AG09319 (cell line): ENCODE measurements around the gene ITGB3.
"Not testable (repeated sequence)": the region's sequence is repeated elsewhere in the genome, so short reads cannot be mapped to it uniquely, and the experiment has no call there.

Source experiments
- DNase-seq: peaks from one replicate; pipeline ENCODE4 v3.0.0-alpha.2; 2010; ENCODE audit warnings: low read depth; ENCODE audit errors: extremely low read depth
- TF ChIP-seq, protein P1 (sequence below): IDR thresholded peaks from 2 replicates; pipeline ENCODE4 v1.5.1; 2011; ENCODE audit warnings: low read depth, mild to moderate bottlenecking, inconsistent platforms, low read length, moderate library complexity

ITGB3 gene

DNA sequence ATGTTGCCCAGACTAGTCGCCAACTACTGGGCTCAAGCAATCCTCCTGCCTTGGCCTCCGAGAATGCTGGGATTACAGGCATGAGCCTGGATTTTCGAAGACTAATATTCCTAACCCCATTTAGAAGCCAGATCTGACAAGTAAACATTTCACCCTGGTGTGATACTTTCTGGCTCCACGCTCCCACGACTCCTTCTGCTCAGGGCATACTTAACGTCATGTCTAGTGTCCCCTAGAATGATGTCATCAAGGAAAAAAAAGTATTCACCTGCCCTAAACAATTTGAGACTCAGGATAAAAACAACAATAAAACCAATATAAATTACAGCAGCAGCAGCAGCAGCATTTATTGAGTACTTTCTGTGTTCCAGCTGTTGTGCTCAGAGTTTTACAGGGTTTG, 13.2 kb downstream of the ITGB3 start:
- TF ChIP-seq, protein P1, sequence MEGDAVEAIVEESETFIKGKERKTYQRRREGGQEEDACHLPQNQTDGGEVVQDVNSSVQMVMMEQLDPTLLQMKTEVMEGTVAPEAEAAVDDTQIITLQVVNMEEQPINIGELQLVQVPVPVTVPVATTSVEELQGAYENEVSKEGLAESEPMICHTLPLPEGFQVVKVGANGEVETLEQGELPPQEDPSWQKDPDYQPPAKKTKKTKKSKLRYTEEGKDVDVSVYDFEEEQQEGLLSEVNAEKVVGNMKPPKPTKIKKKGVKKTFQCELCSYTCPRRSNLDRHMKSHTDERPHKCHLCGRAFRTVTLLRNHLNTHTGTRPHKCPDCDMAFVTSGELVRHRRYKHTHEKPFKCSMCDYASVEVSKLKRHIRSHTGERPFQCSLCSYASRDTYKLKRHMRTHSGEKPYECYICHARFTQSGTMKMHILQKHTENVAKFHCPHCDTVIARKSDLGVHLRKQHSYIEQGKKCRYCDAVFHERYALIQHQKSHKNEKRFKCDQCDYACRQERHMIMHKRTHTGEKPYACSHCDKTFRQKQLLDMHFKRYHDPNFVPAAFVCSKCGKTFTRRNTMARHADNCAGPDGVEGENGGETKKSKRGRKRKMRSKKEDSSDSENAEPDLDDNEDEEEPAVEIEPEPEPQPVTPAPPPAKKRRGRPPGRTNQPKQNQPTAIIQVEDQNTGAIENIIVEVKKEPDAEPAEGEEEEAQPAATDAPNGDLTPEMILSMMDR, result no peak
- no peak for DNase-seq

DNA sequence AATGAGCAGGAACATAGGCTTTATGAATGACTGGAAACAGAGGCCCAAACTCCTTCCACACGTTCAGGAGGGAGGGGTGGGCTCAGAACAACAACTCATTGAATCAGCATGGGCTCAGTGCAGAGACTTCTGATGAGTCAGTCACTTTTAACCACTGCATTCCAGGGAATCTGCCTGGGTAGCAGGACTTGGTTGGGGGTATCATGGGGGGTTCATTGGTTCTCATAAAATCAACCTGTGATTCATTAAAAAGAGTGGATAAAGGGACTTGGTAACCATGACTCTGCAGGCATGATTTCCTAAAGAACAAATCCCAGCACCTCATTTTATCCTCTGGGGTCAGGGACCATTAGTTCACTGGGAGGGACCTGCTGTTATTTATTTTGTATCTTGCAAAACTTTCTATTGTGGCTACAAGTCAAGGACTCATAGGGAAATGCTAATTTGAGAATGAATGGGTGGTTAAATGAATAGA, 13.8 kb downstream of the ITGB3 start:
- DNase-seq, result no peak
- TF ChIP-seq, protein P1, result no peak

GRCh38 chr17:47268964-47269363, 15.3 kb downstream of the ITGB3 start:
- DNase-seq, result not testable (repeated sequence)

DNA sequence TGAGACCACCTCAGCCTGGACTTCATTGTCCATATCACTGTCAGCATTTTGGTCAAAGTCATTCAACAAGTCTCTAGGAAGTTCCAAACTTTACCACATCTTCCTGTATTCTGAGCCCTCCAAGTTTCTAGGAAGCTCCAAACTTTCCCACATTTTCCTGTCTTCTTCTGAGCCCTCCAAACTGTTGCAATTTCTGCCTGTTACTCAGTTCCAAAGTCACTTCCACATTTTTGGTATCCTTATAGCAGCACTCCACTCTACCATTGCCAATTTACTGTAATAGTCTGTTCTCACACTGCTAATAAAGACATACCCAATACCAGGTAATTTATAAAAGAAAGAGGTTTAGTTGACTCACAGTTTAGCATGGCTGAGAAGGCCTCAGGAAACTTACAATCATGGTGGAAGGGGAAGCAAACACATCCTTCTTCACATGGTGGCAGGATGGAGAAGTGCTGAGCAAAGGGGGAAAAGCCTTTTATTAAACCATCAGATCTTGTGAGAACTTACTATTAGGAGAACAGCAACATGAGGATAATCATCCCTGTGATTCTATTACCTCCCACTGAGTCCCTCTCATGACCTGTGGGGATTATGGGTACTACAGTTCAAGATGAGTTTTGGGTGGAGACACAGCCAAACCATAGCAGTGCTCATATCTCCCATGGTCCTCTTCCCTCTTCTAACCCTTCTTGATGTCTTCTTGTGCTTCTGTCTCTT, 16.1 kb downstream of the ITGB3 start:
- DNase-seq, result not testable (repeated sequence)

DNA sequence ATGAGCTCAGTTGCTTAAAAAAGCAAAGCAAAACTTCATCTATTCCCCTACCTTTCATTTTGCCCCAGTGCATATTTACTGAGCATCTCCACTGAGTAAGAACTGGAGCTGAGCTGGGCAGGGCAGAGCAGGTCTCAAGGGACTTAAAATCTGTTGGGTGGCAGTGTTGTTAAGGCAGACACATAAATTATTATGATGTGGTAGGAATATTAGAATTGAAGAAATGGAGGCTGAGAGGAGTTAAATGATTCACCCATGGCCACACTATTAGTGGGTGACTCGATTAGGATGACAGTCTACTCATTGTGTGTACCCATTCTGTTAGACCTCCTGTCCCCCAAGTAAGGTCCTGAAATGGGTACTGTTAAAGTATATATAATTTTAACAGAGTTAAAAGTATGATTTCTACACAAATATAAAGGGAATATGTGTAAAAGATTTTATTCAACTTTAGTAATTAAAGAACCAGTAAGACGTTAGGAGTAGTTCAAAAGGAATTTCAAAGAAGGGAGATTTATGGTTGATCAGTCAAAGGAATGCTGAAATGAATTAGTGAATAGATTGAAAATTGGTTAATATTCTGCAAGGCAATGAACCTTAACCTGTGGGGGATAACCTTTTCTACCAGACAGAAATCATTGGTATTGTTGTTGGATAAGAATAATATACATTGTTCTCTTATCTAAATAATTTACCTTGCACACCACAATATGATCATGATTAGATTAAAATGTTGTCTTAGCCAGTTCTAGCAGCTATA, 17.5 kb downstream of the ITGB3 start:
- DNase-seq, result no peak
- TF ChIP-seq, protein P1, result no peak

DNA sequence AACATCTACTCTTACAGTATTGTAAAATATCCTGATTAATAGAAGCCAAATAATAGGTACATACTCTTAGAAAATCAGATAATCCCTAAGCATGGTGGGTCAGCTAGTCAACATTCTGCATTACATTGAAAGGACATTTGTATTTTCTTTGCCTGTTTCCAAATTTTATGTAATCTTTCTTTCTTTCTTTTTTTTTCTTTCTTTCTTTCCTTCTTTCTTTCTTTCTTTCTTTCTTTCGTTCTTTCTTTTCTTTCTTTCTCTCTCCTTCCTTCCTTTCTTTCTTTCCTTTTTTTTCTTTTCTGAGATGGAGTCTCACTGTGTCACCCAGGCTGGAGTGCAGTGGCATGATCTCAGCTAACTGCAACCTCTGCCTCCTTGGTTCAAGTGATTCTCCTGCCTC, 18.9 kb downstream of the ITGB3 start:
- no peak for DNase-seq
- TF ChIP-seq, protein P1, result no peak

DNA sequence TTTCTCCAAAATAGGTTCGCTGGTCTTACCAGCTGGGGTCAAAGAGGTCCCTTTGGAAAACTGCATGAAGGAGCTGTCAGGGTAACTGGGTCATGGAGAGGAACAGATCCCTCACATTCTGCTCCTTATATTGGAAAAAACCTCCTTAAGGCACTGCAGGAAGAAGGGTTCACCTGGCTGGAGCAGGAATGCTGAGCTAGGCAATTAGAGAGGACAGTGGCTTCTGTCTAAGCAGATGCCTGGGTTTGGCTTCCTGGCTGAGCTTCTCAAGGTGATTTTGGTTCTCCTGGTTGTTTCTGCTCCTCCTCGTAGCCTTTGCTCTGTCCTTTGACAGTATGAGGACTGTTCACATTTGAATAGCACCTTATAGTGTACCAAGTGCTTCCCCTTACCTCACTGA, 19.6 kb downstream of the ITGB3 start:
- TF ChIP-seq, protein P1, result no peak
- DNase-seq, result no peak

DNA sequence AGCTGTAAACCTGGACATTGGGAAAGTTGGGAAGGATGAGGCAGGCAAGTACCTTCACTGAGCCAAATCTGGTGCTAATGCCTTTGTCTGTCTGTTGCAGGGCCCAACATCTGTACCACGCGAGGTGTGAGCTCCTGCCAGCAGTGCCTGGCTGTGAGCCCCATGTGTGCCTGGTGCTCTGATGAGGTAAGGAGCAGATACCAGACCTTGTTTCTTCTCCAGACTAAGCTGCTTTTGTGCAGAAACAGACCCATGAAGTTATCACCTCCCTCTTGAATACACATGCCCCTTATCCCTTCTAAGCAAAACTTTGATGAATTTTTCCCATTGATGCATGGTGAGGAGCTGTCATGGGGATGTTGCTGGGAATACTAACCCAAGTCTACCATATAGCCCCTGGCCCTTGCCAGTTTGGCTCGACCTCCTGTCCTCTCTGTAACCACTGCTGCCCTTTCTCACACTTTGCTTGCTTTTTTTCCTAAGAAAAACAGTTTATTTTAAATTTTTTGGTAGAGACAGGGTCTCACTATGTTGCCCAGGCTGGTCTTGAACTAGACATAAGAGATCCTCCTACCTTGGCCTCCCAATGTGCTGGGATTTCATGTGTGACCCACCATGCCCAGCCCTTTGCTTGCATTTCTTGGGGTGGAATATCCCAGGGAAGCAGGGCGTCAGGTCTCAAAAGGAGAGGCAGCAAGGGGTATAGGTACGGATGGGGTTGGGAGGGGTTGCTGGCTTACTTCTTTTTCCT, 20.9 kb downstream of the ITGB3 start:
- TF ChIP-seq, protein P1, result no peak
- no peak for DNase-seq
